Sigmoid colon (tissue), 3 donors: ENCODE results near the gene TMEM35A.

Experiments used
- POLR2A ChIP-seq, 2 donors: fragments of 450-650 bp; IDR thresholded peaks; one replicate each; pipeline ENCODE4 v1.6.1; 2016; ENCODE audit warnings: antibody characterized with exemption in 2 of 2, mild to moderate bottlenecking in 2 of 2, moderate library complexity in 2 of 2
- TF ChIP-seq, protein P1 (sequence below), 4 experiments: fragments of 450-650 bp in 3 of 4; fragments of 200-600 bp in 1 of 4; IDR thresholded peaks; one replicate each; pipeline ENCODE4 v1.5.1; 2016 to 2019; ENCODE audit warnings: antibody characterized with exemption in 4 of 4, mild to moderate bottlenecking in 3 of 4, moderate library complexity in 2 of 4

DNA sequence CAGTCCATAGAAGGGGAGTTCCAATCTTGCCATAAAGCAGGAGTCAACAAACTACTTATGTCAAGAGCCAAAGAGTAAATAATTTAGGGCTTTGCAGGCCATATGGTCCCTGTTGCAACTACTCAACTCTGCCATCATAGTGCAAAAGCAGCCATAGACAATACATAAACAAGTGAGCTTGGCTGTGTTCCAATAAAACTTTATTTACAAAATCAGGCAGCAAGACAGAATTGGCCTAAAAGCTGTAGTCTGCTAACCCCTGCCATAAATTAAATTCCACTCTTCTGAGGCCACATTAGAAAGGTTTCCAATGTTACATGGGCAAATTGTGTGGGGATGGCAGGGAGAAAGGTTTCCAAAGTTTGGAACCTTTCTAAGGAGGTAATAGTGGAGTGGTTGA lies 41.4 kb upstream of the TMEM35A start:
- TF ChIP-seq, protein P1, sequence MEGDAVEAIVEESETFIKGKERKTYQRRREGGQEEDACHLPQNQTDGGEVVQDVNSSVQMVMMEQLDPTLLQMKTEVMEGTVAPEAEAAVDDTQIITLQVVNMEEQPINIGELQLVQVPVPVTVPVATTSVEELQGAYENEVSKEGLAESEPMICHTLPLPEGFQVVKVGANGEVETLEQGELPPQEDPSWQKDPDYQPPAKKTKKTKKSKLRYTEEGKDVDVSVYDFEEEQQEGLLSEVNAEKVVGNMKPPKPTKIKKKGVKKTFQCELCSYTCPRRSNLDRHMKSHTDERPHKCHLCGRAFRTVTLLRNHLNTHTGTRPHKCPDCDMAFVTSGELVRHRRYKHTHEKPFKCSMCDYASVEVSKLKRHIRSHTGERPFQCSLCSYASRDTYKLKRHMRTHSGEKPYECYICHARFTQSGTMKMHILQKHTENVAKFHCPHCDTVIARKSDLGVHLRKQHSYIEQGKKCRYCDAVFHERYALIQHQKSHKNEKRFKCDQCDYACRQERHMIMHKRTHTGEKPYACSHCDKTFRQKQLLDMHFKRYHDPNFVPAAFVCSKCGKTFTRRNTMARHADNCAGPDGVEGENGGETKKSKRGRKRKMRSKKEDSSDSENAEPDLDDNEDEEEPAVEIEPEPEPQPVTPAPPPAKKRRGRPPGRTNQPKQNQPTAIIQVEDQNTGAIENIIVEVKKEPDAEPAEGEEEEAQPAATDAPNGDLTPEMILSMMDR (IDR thresholded peaks at IDR 0.05): no peak
- TF ChIP-seq POLR2A (IDR thresholded peaks at IDR 0.05): no peak
